ENCODE data around the gene YKT6.

YKT6 gene

GRCh38 chr7:44215531-44215930 is 14.8 kb downstream of the YKT6 start:
- H3K4me3 ChIP-seq (ENCODE audit: low read depth in 1 of 2, low read length in 2 of 2), result no peak overlapping the region
- no peak for ATAC-seq (ENCODE audit: insufficient read depth, low read depth)
- no peak for TF ChIP-seq EZH2 (IDR thresholded peaks at IDR 0.05; ENCODE audit: borderline replicate concordance, low read depth, low read length, severe bottlenecking)
- no peak for TF ChIP-seq CTCF (IDR thresholded peaks at IDR 0.05; ENCODE audit: borderline replicate concordance, extremely low read depth, low read length, poor library complexity, severe bottlenecking)
- no peaks in the 10 kb centered on the region for H3K9me3 ChIP-seq (ENCODE audit: insufficient read depth, low read length, severe bottlenecking)
- H3K27me3 ChIP-seq (ENCODE audit: insufficient read depth, low read length, poor library complexity), result no peaks in the 10 kb centered on the region
- peaks cover 37% of the 10 kb centered on the region for H3K36me3 ChIP-seq (ENCODE audit: insufficient read depth, low read length)
- H4K20me1 ChIP-seq (ENCODE audit: insufficient read depth, low read length), result peaks cover 16% of the 10 kb centered on the region
- H3K4me2 ChIP-seq (ENCODE audit: insufficient read depth, low read length), result no peak overlapping the region
- no peak overlapping the region for H2AFZ ChIP-seq (ENCODE audit: low read depth, low read length)
- no peak overlapping the region for H3K9ac ChIP-seq (ENCODE audit: low read depth, low read length)
- no peaks in the 10 kb centered on the region for H3K79me2 ChIP-seq (ENCODE audit: insufficient read depth, low read length)
- no peaks in the 10 kb centered on the region for H3K4me1 ChIP-seq (ENCODE audit: insufficient read depth, low read length)
- no peak overlapping the region for H3K27ac ChIP-seq (ENCODE audit: low read length)
- DNase-seq, result no peak

- Histone ChIP-seq H4K20me1 (ENCODE audit: insufficient read depth, low read length) (peaks cover 16% of the 10 kb centered on the region), H3K4me3 (ENCODE audit: low read depth in 1 of 2, low read length in 2 of 2) (no peak overlapping the region), H3K27me3 (ENCODE audit: insufficient read depth, low read length, poor library complexity) (no peaks in the 10 kb centered on the region), H3K27ac (ENCODE audit: low read length) (no peak overlapping the region), H3K79me2 (ENCODE audit: insufficient read depth, low read length) (no peaks in the 10 kb centered on the region), H3K9me3 (ENCODE audit: insufficient read depth, low read length, severe bottlenecking) (no peaks in the 10 kb centered on the region), H3K4me2 (ENCODE audit: insufficient read depth, low read length) (no peak overlapping the region), H3K4me1 (ENCODE audit: insufficient read depth, low read length) (no peaks in the 10 kb centered on the region), H2AFZ (ENCODE audit: low read depth, low read length) (no peak overlapping the region), H3K36me3 (ENCODE audit: insufficient read depth, low read length) (peaks cover 32% of the 10 kb centered on the region), H3K9ac (ENCODE audit: low read depth, low read length) (no peak overlapping the region)
- TF ChIP-seq CTCF (IDR thresholded peaks at IDR 0.05; ENCODE audit: borderline replicate concordance, extremely low read depth, low read length, poor library complexity, severe bottlenecking), result no peak
- no peak for TF ChIP-seq EZH2 (IDR thresholded peaks at IDR 0.05; ENCODE audit: borderline replicate concordance, low read depth, low read length, severe bottlenecking)
- DNase-seq (no peak), ATAC-seq (ENCODE audit: insufficient read depth, low read depth) (0 out of 3 replicates have a peak, but pooled peaks have one; percentile 10)
Measured at GRCh38 chr7:44216019-44216418, 15.2 kb downstream of the YKT6 start.

- Histone ChIP-seq H2AFZ (ENCODE audit: low read depth, low read length) (no peak overlapping the region), H3K4me2 (ENCODE audit: insufficient read depth, low read length) (no peak overlapping the region), H3K79me2 (ENCODE audit: insufficient read depth, low read length) (no peaks in the 10 kb centered on the region), H3K27ac (ENCODE audit: low read length) (no peak overlapping the region), H3K9me3 (ENCODE audit: insufficient read depth, low read length, severe bottlenecking) (no peaks in the 10 kb centered on the region), H3K9ac (ENCODE audit: low read depth, low read length) (no peak overlapping the region), H3K36me3 (ENCODE audit: insufficient read depth, low read length) (peaks cover 26% of the 10 kb centered on the region), H3K4me3 (ENCODE audit: low read depth in 1 of 2, low read length in 2 of 2) (no peak overlapping the region), H3K4me1 (ENCODE audit: insufficient read depth, low read length) (no peaks in the 10 kb centered on the region), H4K20me1 (ENCODE audit: insufficient read depth, low read length) (peaks cover 16% of the 10 kb centered on the region), H3K27me3 (ENCODE audit: insufficient read depth, low read length, poor library complexity) (no peaks in the 10 kb centered on the region)
- no peak for TF ChIP-seq CTCF (IDR thresholded peaks at IDR 0.05; ENCODE audit: borderline replicate concordance, extremely low read depth, low read length, poor library complexity, severe bottlenecking)
- no peak for TF ChIP-seq EZH2 (IDR thresholded peaks at IDR 0.05; ENCODE audit: borderline replicate concordance, low read depth, low read length, severe bottlenecking)
- ATAC-seq (ENCODE audit: insufficient read depth, low read depth), result no peak
- no peak for DNase-seq
Measured at GRCh38 chr7:44216521-44217222, 15.9 kb downstream of the YKT6 start.

All from DND-41 (cell line).